HL-60 (cell line): Measurements from ENCODE around the gene FRZB.

Source experiments
- DNase-seq, 2 experiments: peaks; one replicate each; pipeline ENCODE4 v3.0.0-alpha.2; 2010 to 2020; ENCODE audit warnings: low read depth in 1 of 2, low spot score in 1 of 2
- H3K27ac ChIP-seq: fragments of 250-450 bp; sonication (Bioruptor Pico); replicated peaks from 2 replicates; pipeline ENCODE4 v1.5.1; 2020; ENCODE audit warnings: mild to moderate bottlenecking, moderate library complexity
- H3K27me3 ChIP-seq: fragments of 250-450 bp; sonication (Bioruptor Pico); 2 replicates; pipeline ENCODE4 v1.5.1; 2021; ENCODE audit warnings: mild to moderate bottlenecking, moderate library complexity; ENCODE audit not compliant: insufficient read depth, poor library complexity, severe bottlenecking
- H3K4me3 ChIP-seq: replicated peaks from 2 replicates; pipeline ENCODE4 v1.5.1; 2011; ENCODE audit warnings: mild to moderate bottlenecking, control low read depth, low read length; ENCODE audit not compliant: insufficient read depth
- CTCF ChIP-seq: IDR thresholded peaks from one replicate; pipeline ENCODE4 v1.5.1; 2011; ENCODE audit warnings: low read length, control low read depth, inconsistent platforms; ENCODE audit not compliant: insufficient read depth
- GABPA ChIP-seq: IDR thresholded peaks from 2 replicates; pipeline ENCODE4 v1.6.1; 2012; ENCODE audit warnings: low read depth
- POLR2AphosphoS5 ChIP-seq: IDR thresholded peaks from 2 replicates; pipeline ENCODE4 v1.6.1; 2012; ENCODE audit warnings: low read depth
- REST ChIP-seq: IDR thresholded peaks from 2 replicates; pipeline ENCODE4 v1.6.1; 2012; ENCODE audit warnings: low read depth; ENCODE audit not compliant: insufficient replicate concordance
- SPI1 ChIP-seq: IDR thresholded peaks from 2 replicates; pipeline ENCODE4 v1.6.1; 2012; ENCODE audit warnings: low read depth, mild to moderate bottlenecking, borderline replicate concordance

FRZB gene

GRCh38 chr2:182784058-182784706 is 82.3 kb downstream of the FRZB start:
- Histone ChIP-seq H3K4me3 (no peak overlapping the region), H3K27me3 (no peaks in the 10 kb centered on the region), H3K27ac (no peak overlapping the region)
- TF ChIP-seq CTCF (no peak), POLR2AphosphoS5 (no peak), SPI1 (no peak), GABPA (no peak), REST (no peak)
- DNase-seq, result no peak
